Measurements from ENCODE around the gene SP7. TPM values are rescaled to one million over a fixed set of nuclear protein-coding genes. Genes with fewer than 3 reads are reported as not detected.

Gene SP7
- total RNA-seq, 1 experiment from 2014 or later, result not detected

GRCh38 chr12:53289891-53290290 lies 46.3 kb downstream of the SP7 start:
- H3K9ac ChIP-seq (ENCODE audit: low read length), result no peak overlapping the region
- no peak overlapping the region for H3K27ac ChIP-seq (ENCODE audit: low read length)
- no peaks in the 10 kb centered on the region for H3K27me3 ChIP-seq (ENCODE audit: low read length)
- peaks cover 2% of the 10 kb centered on the region for H3K4me1 ChIP-seq (ENCODE audit: low read length)
- H3K9me3 ChIP-seq (ENCODE audit: low read length), result no peaks in the 10 kb centered on the region
- DNase-seq, result no peak
- no peaks in the 10 kb centered on the region for H3K9me2 ChIP-seq (replicated peaks; ENCODE audit: insufficient read depth, low read length)
- H2AFZ ChIP-seq (ENCODE audit: low read length), result no peak overlapping the region
- no peak overlapping the region for H3K4me2 ChIP-seq (ENCODE audit: low read depth, low read length, poor library complexity, severe bottlenecking)
- no peak overlapping the region for H3K4me3 ChIP-seq (ENCODE audit: low read length)
- H3K79me2 ChIP-seq (ENCODE audit: low read length), result no peaks in the 10 kb centered on the region
- H4K20me1 ChIP-seq (ENCODE audit: insufficient read depth, low read depth, low read length), result no peaks in the 10 kb centered on the region
- H3K36me3 ChIP-seq (ENCODE audit: insufficient read depth, low read length), result peaks cover 8% of the 10 kb centered on the region; the same call in 1 of the 2 replicates

GRCh38 chr12:53288322-53288721 lies 47.8 kb downstream of the SP7 start:
- H3K4me1 ChIP-seq (ENCODE audit: low read length), result no peaks in the 10 kb centered on the region
- H3K4me2 ChIP-seq (ENCODE audit: low read depth, low read length, poor library complexity, severe bottlenecking), result no peak overlapping the region
- H3K36me3 ChIP-seq (ENCODE audit: insufficient read depth, low read length), result peaks cover 11% of the 10 kb centered on the region; the same call in 1 of the 2 replicates
- H3K9me3 ChIP-seq (ENCODE audit: low read length), result no peaks in the 10 kb centered on the region
- H3K27ac ChIP-seq (ENCODE audit: low read length), result no peak overlapping the region
- no peak overlapping the region for H3K4me3 ChIP-seq (ENCODE audit: low read length)
- no peak overlapping the region for H3K9ac ChIP-seq (ENCODE audit: low read length)
- no peak for DNase-seq
- H3K27me3 ChIP-seq (ENCODE audit: low read length), result no peaks in the 10 kb centered on the region
- no peak overlapping the region for H2AFZ ChIP-seq (ENCODE audit: low read length)
- H4K20me1 ChIP-seq (ENCODE audit: insufficient read depth, low read depth, low read length), result no peaks in the 10 kb centered on the region
- H3K79me2 ChIP-seq (ENCODE audit: low read length), result no peaks in the 10 kb centered on the region
- no peaks in the 10 kb centered on the region for H3K9me2 ChIP-seq (replicated peaks; ENCODE audit: insufficient read depth, low read length)

- Histone ChIP-seq H3K27ac (ENCODE audit: low read length) (no peak overlapping the region), H4K20me1 (ENCODE audit: insufficient read depth, low read depth, low read length) (no peaks in the 10 kb centered on the region), H3K9me3 (ENCODE audit: low read length) (no peaks in the 10 kb centered on the region), H3K4me2 (ENCODE audit: low read depth, low read length, poor library complexity, severe bottlenecking) (no peak overlapping the region), H3K79me2 (ENCODE audit: low read length) (no peaks in the 10 kb centered on the region), H3K27me3 (ENCODE audit: low read length) (no peaks in the 10 kb centered on the region), H3K4me3 (ENCODE audit: low read length) (no peak overlapping the region), H3K9me2 (replicated peaks; ENCODE audit: insufficient read depth, low read length) (no peaks in the 10 kb centered on the region), H2AFZ (ENCODE audit: low read length) (no peak overlapping the region), H3K36me3 (ENCODE audit: insufficient read depth, low read length) (peaks cover 15% of the 10 kb centered on the region; the same call in 1 of the 2 replicates), H3K9ac (ENCODE audit: low read length) (no peak overlapping the region), H3K4me1 (ENCODE audit: low read length) (no peaks in the 10 kb centered on the region)
- DNase-seq, result peak; percentile 90
Measured at GRCh38 chr12:53287741-53288216, 48.4 kb downstream of the SP7 start.

- Histone ChIP-seq H3K4me2 (ENCODE audit: low read depth, low read length, poor library complexity, severe bottlenecking) (no peak overlapping the region), H3K4me1 (ENCODE audit: low read length) (no peaks in the 10 kb centered on the region), H4K20me1 (ENCODE audit: insufficient read depth, low read depth, low read length) (no peaks in the 10 kb centered on the region), H3K27ac (ENCODE audit: low read length) (no peak overlapping the region), H3K27me3 (ENCODE audit: low read length) (no peaks in the 10 kb centered on the region), H3K79me2 (ENCODE audit: low read length) (no peaks in the 10 kb centered on the region), H3K9me3 (ENCODE audit: low read length) (no peaks in the 10 kb centered on the region), H2AFZ (ENCODE audit: low read length) (no peak overlapping the region), H3K9ac (ENCODE audit: low read length) (no peak overlapping the region), H3K9me2 (replicated peaks; ENCODE audit: insufficient read depth, low read length) (no peaks in the 10 kb centered on the region), H3K4me3 (ENCODE audit: low read length) (no peak overlapping the region), H3K36me3 (ENCODE audit: insufficient read depth, low read length) (peaks cover 15% of the 10 kb centered on the region; the same call in 1 of the 2 replicates)
- no peak for DNase-seq
Measured at GRCh38 chr12:53286448-53286847, 49.7 kb downstream of the SP7 start.

GRCh38 chr12:53279888-53280498 lies 56.2 kb downstream of the SP7 start:
- Histone ChIP-seq H3K9me3 (ENCODE audit: low read length) (no peaks in the 10 kb centered on the region), H3K4me2 (ENCODE audit: low read depth, low read length, poor library complexity, severe bottlenecking) (no peak overlapping the region), H3K79me2 (ENCODE audit: low read length) (no peaks in the 10 kb centered on the region), H4K20me1 (ENCODE audit: insufficient read depth, low read depth, low read length) (no peaks in the 10 kb centered on the region), H2AFZ (ENCODE audit: low read length) (no peak overlapping the region), H3K27ac (ENCODE audit: low read length) (no peak overlapping the region), H3K27me3 (ENCODE audit: low read length) (no peaks in the 10 kb centered on the region), H3K36me3 (ENCODE audit: insufficient read depth, low read length) (peaks cover 17% of the 10 kb centered on the region; the same call in 1 of the 2 replicates), H3K4me1 (ENCODE audit: low read length) (no peaks in the 10 kb centered on the region), H3K9ac (ENCODE audit: low read length) (no peak overlapping the region), H3K4me3 (ENCODE audit: low read length) (no peak overlapping the region), H3K9me2 (replicated peaks; ENCODE audit: insufficient read depth, low read length) (no peaks in the 10 kb centered on the region)
- no peak for DNase-seq

GRCh38 chr12:53279283-53279869 lies 56.8 kb downstream of the SP7 start:
- Histone ChIP-seq H3K79me2 (ENCODE audit: low read length) (no peaks in the 10 kb centered on the region), H3K9ac (ENCODE audit: low read length) (no peak overlapping the region), H3K4me2 (ENCODE audit: low read depth, low read length, poor library complexity, severe bottlenecking) (no peak overlapping the region), H3K27me3 (ENCODE audit: low read length) (no peaks in the 10 kb centered on the region), H4K20me1 (ENCODE audit: insufficient read depth, low read depth, low read length) (no peaks in the 10 kb centered on the region), H3K9me3 (ENCODE audit: low read length) (no peaks in the 10 kb centered on the region), H3K4me1 (ENCODE audit: low read length) (no peaks in the 10 kb centered on the region), H3K9me2 (replicated peaks; ENCODE audit: insufficient read depth, low read length) (no peaks in the 10 kb centered on the region), H3K27ac (ENCODE audit: low read length) (no peak overlapping the region), H2AFZ (ENCODE audit: low read length) (no peak overlapping the region), H3K4me3 (ENCODE audit: low read length) (no peak overlapping the region), H3K36me3 (ENCODE audit: insufficient read depth, low read length) (peaks cover 19% of the 10 kb centered on the region; the same call in 1 of the 2 replicates)
- no peak for DNase-seq

GRCh38 chr12:53277981-53278380 lies 58.2 kb downstream of the SP7 start:
- no peak for DNase-seq
- Histone ChIP-seq H4K20me1 (ENCODE audit: insufficient read depth, low read depth, low read length) (no peaks in the 10 kb centered on the region), H3K4me2 (ENCODE audit: low read depth, low read length, poor library complexity, severe bottlenecking) (no peak overlapping the region), H3K4me3 (ENCODE audit: low read length) (no peak overlapping the region), H3K4me1 (ENCODE audit: low read length) (no peaks in the 10 kb centered on the region), H3K27ac (ENCODE audit: low read length) (no peak overlapping the region), H3K27me3 (ENCODE audit: low read length) (no peaks in the 10 kb centered on the region), H3K79me2 (ENCODE audit: low read length) (no peaks in the 10 kb centered on the region), H3K36me3 (ENCODE audit: insufficient read depth, low read length) (peaks cover 17% of the 10 kb centered on the region; the same call in 1 of the 2 replicates), H3K9me3 (ENCODE audit: low read length) (no peaks in the 10 kb centered on the region), H3K9me2 (replicated peaks; ENCODE audit: insufficient read depth, low read length) (no peaks in the 10 kb centered on the region), H2AFZ (ENCODE audit: low read length) (no peak overlapping the region), H3K9ac (ENCODE audit: low read length) (no peak overlapping the region)
